ENCODE data around the gene CAMK4.

DNA sequence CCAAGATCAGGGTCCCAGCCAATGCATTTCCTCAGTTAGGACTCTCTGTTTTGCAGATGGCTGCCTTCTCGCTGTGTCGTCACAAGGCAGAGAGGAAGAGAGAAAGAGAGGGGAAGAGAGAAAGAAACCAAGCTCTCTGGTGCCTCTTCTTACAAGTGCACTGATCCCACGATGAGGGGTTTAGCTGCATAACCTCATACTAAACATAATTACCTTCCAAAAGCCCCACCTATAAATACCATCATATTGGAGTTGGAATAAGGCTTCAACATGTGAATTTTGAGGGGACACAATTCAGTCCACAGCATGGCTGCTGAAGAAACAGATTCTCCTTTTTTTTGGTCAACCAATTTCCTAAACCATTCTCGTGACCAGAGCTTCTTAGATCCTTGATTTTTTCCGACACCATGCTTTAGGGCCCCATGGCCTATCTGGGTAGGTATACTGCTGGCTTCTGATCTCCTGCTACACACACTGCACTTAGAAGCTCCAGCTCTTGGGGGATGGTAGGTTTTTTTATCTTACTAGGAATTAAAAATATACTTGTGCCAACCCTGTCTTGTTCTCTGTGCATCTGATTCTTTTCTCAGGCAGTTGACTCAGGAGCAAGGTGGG lies 5.1 kb downstream of the CAMK4 start:
- TF ChIP-seq, protein P1, sequence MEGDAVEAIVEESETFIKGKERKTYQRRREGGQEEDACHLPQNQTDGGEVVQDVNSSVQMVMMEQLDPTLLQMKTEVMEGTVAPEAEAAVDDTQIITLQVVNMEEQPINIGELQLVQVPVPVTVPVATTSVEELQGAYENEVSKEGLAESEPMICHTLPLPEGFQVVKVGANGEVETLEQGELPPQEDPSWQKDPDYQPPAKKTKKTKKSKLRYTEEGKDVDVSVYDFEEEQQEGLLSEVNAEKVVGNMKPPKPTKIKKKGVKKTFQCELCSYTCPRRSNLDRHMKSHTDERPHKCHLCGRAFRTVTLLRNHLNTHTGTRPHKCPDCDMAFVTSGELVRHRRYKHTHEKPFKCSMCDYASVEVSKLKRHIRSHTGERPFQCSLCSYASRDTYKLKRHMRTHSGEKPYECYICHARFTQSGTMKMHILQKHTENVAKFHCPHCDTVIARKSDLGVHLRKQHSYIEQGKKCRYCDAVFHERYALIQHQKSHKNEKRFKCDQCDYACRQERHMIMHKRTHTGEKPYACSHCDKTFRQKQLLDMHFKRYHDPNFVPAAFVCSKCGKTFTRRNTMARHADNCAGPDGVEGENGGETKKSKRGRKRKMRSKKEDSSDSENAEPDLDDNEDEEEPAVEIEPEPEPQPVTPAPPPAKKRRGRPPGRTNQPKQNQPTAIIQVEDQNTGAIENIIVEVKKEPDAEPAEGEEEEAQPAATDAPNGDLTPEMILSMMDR (IDR thresholded peaks at IDR 0.05): no peak
- no peak for TF ChIP-seq POLR2A (IDR thresholded peaks at IDR 0.05)

All from uterus (tissue), 2 donors.